Germinal center (tissue), 1 donor: ENCODE results near the gene CHPT1.

Source experiments
- DNase-seq: peaks from one replicate; pipeline ENCODE4 v3.0.0; 2012; ENCODE audit warnings: mixed read lengths, low spot score

Gene CHPT1

DNA sequence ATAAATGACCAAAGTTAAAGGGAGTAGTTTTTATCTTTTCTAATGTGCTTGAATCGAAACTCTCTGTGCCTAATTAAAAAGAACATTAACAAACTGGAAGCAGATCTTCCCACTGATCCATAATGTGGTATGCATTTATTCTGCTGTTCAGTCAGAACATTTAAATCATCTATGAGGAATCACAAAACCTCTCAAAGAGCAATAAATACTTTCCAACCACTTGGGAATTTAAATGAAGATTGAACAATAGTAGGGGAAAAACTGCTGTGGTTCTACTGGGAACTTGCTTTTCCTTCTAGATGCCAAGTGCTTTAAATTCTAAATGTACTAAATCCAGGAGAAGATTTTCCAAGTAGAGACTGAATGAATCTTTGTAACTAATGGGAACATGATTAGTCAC, 12.3 kb upstream of the CHPT1 start:
- no peak for DNase-seq

GRCh38 chr12:101686176-101686575, 11.3 kb upstream of the CHPT1 start:
- DNase-seq, result no peak

DNA sequence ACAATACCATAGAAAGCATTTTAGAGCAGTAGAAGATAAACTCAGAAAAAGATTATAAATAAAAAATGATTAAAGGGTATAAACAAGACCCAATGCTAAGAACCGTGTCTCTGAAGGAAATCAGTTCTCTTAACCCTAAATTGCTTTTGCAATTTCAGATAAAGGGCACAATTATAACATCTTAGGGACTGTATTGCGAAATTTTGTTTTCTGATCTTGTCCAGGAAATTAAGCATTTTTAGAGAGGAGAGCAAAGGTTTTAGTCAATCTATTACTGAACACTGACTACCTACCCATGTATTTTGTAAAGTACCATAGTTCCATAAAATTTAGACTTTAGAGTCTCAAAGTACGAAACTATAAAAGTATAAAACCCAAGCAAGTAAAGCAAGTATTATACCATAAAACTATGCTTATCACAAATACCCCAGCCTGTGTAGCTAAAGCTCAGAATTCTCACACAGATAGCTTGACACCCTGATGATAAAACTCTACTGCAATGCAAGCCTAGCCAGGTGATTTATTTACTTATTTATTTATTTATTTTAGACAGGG, 6.8 kb upstream of the CHPT1 start:
- no peak for DNase-seq

- DNase-seq, result no peak
Measured at GRCh38 chr12:101691503-101692096, 5.8 kb upstream of the CHPT1 start.

GRCh38 chr12:101694297-101694848, 3.1 kb upstream of the CHPT1 start:
- DNase-seq, result no peak

- no peak for DNase-seq
Measured at GRCh38 chr12:101694986-101695385, 2.5 kb upstream of the CHPT1 start.

GRCh38 chr12:101695706-101696105, 1.7 kb upstream of the CHPT1 start:
- DNase-seq, result no peak

GRCh38 chr12:101696251-101697196, 916 bp upstream of the CHPT1 start:
- DNase-seq, result peak; percentile 14

GRCh38 chr12:101697930-101698799, 725 bp downstream of the CHPT1 start:
- DNase-seq, result peak; percentile 7

- peak; percentile 17 for DNase-seq
Measured at GRCh38 chr12:101698800-101699347, 1.4 kb downstream of the CHPT1 start.

DNA sequence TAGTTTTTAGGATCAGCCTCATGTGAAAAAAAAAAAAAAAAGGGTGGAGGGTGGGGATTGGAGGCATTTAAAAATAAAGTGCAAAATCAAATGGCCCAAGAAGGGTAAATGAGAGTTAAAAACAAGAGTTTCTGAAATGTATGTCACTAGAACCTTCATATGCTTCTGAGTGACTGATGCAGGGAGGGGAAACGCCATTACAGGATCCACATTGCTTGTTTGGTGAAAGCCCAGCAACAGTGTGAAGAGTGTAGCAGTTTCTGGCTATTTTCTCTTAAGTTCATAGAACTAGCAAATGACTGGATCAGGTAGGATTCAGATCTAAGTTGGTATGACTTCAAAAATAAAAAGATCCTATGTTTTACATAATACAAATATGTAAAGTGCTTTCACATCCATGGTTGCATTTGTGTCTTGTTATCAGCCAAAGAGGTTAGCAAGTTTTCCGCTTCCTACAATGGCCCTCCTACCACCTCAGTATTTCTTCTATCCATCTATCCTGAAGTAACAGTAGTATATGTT, 2.9 kb downstream of the CHPT1 start:
- DNase-seq, result no peak

DNA sequence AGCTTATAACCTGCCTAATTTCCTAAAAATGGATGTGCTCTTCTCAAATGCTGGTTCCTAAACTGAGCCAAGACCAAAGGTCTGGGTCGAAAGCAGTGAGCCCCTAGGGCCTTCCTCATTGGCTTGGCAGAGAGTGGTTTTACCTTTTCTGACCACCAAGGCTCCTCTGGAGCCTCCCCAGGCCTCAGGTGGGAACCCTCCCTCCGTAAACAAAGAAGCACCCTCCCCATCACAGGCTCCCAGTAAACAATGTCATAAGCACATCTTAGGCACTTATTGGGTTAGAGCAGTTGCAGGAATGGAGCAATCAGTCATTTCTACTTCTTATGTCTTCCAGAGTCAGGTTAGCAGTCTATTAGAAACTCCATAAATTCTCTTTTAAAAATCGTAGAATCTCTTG, 6.0 kb downstream of the CHPT1 start:
- no peak for DNase-seq

- DNase-seq, result no peak
Measured at GRCh38 chr12:101706403-101706802, 9.0 kb downstream of the CHPT1 start.

DNA sequence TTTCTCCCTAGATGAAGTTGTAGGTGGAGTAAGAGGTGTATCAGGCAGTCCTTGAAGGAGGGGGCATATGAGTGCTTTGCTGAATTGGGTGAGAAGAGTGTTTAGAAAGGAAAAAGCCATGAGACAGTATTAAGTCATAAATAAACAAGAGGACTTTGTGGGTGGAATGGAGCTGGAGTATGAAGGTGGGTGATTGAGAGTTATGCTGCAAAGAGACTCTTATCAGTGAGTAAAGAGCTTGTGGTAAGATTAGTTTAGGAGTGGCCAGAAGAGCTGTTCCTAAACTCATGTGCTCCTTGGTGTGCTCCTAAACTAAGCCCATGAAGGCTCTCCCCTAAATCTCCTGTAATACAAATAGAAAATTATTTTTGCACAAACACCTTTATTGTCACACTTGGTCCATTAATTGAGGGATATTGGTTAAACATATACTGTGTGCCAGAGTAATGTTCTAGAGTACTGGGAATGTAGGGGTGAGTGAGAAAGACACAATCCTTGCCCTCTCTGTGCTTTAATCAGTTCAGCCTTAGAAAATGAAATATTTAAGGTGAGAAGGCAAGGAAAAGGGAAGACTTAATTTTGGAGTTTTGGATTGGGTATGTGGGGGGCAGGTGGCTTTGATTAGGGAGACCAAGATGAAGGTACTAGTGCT, 9.8 kb downstream of the CHPT1 start:
- DNase-seq, result no peak

- no peak for DNase-seq
Measured at GRCh38 chr12:101710288-101710687, 12.8 kb downstream of the CHPT1 start.

DNA sequence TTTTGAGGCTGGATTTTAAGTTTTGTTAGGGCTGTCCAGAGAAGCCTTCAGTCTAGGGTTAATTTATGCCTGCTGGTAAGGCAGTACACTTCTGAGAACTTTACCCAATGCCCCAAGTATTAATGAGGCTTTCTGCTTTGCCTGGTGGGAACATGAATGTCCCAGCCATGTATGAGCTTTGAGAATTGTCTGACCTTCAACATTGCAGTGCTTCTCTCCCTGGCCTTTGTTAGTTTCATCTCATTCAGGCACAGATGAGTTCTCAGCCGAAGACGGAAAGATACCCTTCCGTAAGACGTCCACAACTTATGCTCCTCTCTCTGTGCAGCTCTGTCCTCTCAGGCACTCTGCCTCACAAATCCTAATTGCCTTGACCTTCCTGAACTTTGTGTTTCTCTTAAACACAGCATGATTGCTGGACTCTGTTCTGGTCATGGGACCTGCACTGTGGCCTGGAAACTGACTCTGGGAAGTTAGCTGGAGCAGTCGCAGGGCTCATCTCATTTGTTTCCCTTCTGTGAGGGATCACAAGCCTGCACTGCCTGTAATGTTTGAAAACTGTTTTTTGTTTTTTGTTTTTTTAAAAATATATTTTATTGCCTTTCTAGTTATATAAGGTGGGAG, 15.7 kb downstream of the CHPT1 start:
- no peak for DNase-seq

- no peak for DNase-seq
Measured at GRCh38 chr12:101713930-101714329, 16.5 kb downstream of the CHPT1 start.

GRCh38 chr12:101714877-101715444, 17.5 kb downstream of the CHPT1 start:
- no peak for DNase-seq

- no peak for DNase-seq
Measured at GRCh38 chr12:101719566-101719965, 22.1 kb downstream of the CHPT1 start.

DNA sequence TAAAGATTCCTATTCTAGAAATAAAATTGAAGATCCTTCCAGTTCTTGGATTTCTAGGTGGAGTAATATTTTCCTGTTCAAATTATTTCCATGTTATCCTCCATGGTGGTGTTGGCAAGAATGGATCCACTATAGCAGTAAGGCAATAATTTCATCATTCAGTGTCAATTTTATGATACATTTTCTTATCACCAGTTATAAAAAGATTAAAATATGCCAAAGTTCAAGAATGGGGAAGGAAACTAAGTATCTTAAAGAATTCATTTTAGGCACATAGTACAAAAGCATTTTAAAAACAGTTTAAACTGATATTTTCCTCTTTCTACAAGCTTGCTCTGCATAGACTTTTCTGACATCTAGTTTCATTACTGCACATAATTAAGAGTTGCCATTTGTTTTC, 22.7 kb downstream of the CHPT1 start:
- DNase-seq, result no peak
